Activated CD8-positive, alpha-beta memory T cell treated with anti-CD3 and anti-CD28 coated beads for 36 hours (primary cell): ENCODE measurements around the gene FAXDC2. TPM values are rescaled to one million over a fixed set of nuclear protein-coding genes. Genes with fewer than 3 reads are reported as not detected.
"Not testable (repeated sequence)": the region's sequence is repeated elsewhere in the genome, so short reads cannot be mapped to it uniquely, and the experiment has no call there.

ENCODE experiments used
- CTCF ChIA-PET: fragments of 350-600 bp; sonication (Branson Sonifier 250); formaldehyde crosslinking; loops from one replicate; lab custom pipeline; 2021; ENCODE audit warnings: antibody characterized with exemption; lab: Charles Lee
- POLR2A ChIA-PET: fragments of 350-600 bp; sonication (Branson Sonifier 250); formaldehyde crosslinking; loops from one replicate; lab custom pipeline; 2021; ENCODE audit warnings: antibody characterized with exemption; lab: Charles Lee
- total RNA-seq, 2 experiments: library from RNA; stranded (reverse); gene quantifications; one replicate each; pipeline ENCODE4 v1.2.3, GENCODE V29; 2021

Gene FAXDC2
- total RNA-seq, 2 experiments from 2014 or later: not detected

GRCh38 chr5:154837009-154837901 lies 13.1 kb downstream of the FAXDC2 start:
- CTCF ChIA-PET: no interaction called here
- POLR2A ChIA-PET: no interaction called here

GRCh38 chr5:154836225-154836624 lies 14.2 kb downstream of the FAXDC2 start:
- ChIA-PET POLR2A (no interaction called here), CTCF (no interaction called here)

- CTCF ChIA-PET: interaction anchor here (0.6 kb wide), 1 partner anchor 373 kb away, joined by 3 read pairs; no protein-coding TSS in a partner anchor
- POLR2A ChIA-PET: not testable (repeated sequence)
These were observed 14.7 kb downstream of the FAXDC2 start for GRCh38 chr5:154835701-154836052.

- ChIA-PET CTCF (no interaction called here), POLR2A (no interaction called here)
These were observed 16.4 kb downstream of the FAXDC2 start for GRCh38 chr5:154834053-154834452.

GRCh38 chr5:154832804-154833203 lies 17.6 kb downstream of the FAXDC2 start:
- CTCF ChIA-PET: interaction anchor here (0.7 kb wide), 1 partner anchor 42 kb away, joined by 3 read pairs; no protein-coding TSS in a partner anchor
- POLR2A ChIA-PET: not testable (repeated sequence)

- ChIA-PET CTCF (no interaction called here), POLR2A (no interaction called here)
These were observed 19.0 kb downstream of the FAXDC2 start for GRCh38 chr5:154831451-154831850.

GRCh38 chr5:154830596-154830995 lies 19.8 kb downstream of the FAXDC2 start:
- ChIA-PET CTCF (no interaction called here), POLR2A (no interaction called here)

GRCh38 chr5:154830219-154830595 lies 20.2 kb downstream of the FAXDC2 start:
- ChIA-PET CTCF (no interaction called here), POLR2A (no interaction called here)

GRCh38 chr5:154829589-154830218 lies 20.7 kb downstream of the FAXDC2 start:
- ChIA-PET CTCF (no interaction called here), POLR2A (interaction anchor here (0.6 kb wide), 1 partner anchor 40 kb away, joined by 4 read pairs; no protein-coding TSS in a partner anchor)

- POLR2A ChIA-PET: interaction anchor here (0.6 kb wide), 1 partner anchor 40 kb away, joined by 4 read pairs; no protein-coding TSS in a partner anchor
- CTCF ChIA-PET: no interaction called here
These were observed 21.2 kb downstream of the FAXDC2 start for GRCh38 chr5:154829181-154829588.

- CTCF ChIA-PET: no interaction called here
These were observed 26.3 kb downstream of the FAXDC2 start for GRCh38 chr5:154824070-154824469.

GRCh38 chr5:154823605-154824004 lies 26.8 kb downstream of the FAXDC2 start:
- POLR2A ChIA-PET: interaction anchor here (0.6 kb wide), 1 partner anchor 146 kb away, joined by 5 read pairs; no protein-coding TSS in a partner anchor
- CTCF ChIA-PET: no interaction called here

More at GRCh38 chr5:154824070-154824469, 26.3 kb downstream of the FAXDC2 start:
- POLR2A ChIA-PET: no interaction called here

GRCh38 chr5:154822896-154823295 lies 27.5 kb downstream of the FAXDC2 start:
- CTCF ChIA-PET: not testable (repeated sequence)
- POLR2A ChIA-PET: interaction anchor here (0.6 kb wide), 1 partner anchor 145 kb away, joined by 5 read pairs; no protein-coding TSS in a partner anchor

- ChIA-PET CTCF (interaction anchor here (0.6 to 1.0 kb wide), 2 partner anchors 102 to 137 kb away, joined by 3 to 4 read pairs; no protein-coding TSS in a partner anchor), POLR2A (no interaction called here)
These were observed 30.0 kb downstream of the FAXDC2 start for GRCh38 chr5:154820383-154820782.

- ChIA-PET POLR2A (no interaction called here), CTCF (no interaction called here)
These were observed 30.9 kb downstream of the FAXDC2 start for GRCh38 chr5:154819546-154819945.

GRCh38 chr5:154818471-154819116 lies 31.8 kb downstream of the FAXDC2 start:
- POLR2A ChIA-PET: no interaction called here
- CTCF ChIA-PET: no interaction called here

GRCh38 chr5:154817815-154818214 lies 32.6 kb downstream of the FAXDC2 start:
- CTCF ChIA-PET: no interaction called here
- POLR2A ChIA-PET: no interaction called here

GRCh38 chr5:154816891-154817492 lies 33.4 kb downstream of the FAXDC2 start:
- POLR2A ChIA-PET: interaction anchor here (0.6 kb wide), 1 partner anchor 32 kb away, joined by 4 read pairs; no protein-coding TSS in a partner anchor
- CTCF ChIA-PET: interaction anchor here (0.6 kb wide), 1 partner anchor 167 kb away, joined by 3 read pairs; no protein-coding TSS in a partner anchor

- POLR2A ChIA-PET: no interaction called here
- CTCF ChIA-PET: no interaction called here
These were observed 34.6 kb downstream of the FAXDC2 start for GRCh38 chr5:154815684-154816247.
